NCI-H2196 treated with DMSO at 0.1 percent for 48 hours (cell line): ENCODE results near the gene DDX31.
"Not testable (repeated sequence)": the region's sequence is repeated elsewhere in the genome, so short reads cannot be mapped to it uniquely, and the experiment has no call there.

Experiments used
- DNase-seq: peaks from one replicate; lab custom pipeline; 2025; ENCODE audit not compliant: unreplicated experiment; lab: John Stamatoyannopoulos, UW

The DDX31 gene

DNA sequence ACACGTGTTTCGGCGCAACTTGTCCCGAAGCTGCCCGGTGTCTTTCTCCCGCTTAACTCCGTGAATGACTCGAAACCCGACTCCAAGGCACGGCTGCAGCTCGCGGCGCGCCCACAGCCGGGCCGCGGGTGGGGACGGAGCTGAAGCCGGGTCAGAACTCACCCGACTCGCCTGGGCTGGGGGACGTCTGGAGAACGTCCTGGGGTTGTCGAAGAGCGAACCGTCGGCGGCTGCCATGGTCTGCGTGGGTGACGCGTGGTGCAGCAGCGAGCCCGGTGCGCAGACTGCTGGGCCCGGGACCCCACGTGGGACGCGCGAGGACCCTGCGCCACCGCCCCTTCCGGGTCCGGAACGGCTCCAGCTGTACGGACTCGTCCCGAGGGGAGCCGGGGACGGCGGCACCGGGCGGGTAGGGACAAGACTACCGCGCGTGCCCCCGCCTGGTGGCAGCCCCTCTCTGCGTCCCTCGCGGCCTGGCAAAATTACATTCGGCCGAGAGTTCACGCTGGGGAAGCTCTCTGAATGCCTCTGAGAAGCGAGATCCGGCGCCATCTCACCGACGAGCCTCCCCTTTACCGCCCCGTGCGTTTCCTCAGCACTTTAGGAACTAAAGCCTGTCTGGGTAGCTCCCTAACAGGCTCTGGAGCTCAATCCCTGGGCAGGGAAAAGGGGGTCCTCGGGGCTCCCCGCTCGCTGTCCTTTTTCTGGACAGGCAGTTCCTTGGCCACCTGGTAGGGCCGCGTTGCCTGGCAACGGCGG lies at the start of gene DDX31:
TSS of gene DDX31 (minus strand) at position 286 of the 759 bp plus-strand sequence. CDS start at position 237, 49 bp downstream.
- DNase-seq: peak; percentile 22

DNA sequence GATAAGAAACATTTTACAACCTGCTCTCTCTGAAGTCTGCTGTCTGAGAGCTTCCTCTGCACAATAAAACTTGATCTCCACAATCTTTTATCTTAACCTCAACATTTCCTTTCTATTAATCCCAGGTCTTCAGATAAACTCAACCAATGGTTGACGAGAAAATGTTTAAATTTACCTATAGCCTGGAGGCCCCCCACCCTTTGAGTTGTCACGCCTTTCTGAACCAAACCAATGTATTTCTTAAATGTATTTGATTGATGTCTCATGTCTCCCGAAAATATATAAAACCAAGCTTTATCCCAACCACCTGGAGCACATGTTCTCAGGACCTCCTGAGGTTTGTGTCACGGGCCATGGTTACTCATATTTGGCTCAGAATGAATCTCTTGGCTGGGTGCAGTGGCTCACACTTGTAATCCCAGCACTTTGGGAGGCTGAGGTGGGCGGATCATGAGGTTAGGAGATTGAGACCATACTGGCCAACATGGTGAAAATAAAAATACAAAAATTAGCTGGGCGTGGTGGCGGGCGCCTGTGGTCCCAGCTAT lies 48.7 kb upstream of the DDX31 start:
- not testable (repeated sequence) for DNase-seq

DNA sequence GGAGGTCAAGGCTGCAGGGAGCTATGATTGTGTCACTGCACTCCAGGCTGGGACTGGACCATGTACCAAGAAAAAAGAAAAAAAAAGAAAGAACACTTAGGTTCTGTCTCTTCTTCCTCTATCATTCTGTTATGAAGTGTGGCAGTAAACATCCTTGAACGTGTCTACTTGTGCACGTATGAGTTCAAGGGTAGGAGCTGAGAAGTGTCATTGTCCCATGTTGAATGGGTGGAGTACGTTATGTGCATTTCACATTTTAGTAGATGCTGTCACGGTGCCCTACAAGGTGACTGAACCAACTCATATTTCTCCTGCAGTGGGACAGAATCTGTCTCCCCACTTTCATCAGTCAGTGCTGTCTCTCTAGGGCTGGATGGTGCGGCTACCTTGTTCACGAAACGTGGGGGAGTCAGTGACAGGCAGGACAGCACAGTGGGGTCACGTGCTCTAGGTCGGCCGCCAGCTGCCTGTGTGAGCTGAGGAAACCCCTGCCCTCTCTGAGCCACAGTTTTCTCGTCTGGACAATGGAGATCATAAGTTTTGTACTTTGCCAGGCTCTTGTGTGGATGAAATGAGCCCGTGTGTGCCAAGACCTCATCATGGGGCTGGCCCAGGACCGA lies 47.7 kb upstream of the DDX31 start:
- DNase-seq: no peak

DNA sequence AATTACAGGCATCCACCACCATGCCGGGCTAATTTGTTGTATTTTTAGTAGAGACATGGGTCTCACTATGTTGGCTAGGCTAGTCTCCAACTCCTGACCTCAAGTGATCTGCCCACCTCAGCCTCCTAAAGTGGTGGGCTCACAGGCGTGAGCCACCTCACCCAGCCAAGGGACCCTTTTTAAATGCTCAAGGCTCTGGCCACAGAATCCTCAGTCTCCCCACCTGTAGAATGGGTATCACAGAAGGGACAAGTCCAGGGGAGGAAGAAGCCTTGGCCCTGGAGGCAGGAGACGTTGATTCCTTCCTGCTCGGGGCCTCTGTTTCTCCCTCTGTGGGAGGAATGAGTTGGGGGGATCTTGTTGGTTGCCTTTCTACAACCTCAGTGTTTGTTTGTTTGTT lies 46.2 kb upstream of the DDX31 start:
- no peak for DNase-seq

DNA sequence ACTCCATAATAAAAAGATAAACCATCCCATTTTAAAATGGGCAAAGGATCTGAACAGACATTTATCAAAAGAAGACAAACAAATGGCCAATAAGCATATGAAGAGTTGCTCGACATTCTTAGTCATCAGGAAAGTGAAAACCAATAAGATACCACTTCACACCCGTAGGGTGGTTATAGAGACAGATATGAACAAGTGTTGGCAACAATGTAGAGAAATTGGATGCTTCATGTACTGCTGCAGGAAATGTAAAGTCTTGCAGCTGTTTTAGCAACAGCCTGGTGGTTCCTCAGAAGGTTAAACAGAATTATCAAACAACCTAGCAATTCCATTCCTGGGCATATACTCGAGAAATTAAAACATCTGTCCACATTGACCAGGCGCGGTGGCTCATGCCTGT lies 43.0 kb upstream of the DDX31 start:
- DNase-seq: no peak

DNA sequence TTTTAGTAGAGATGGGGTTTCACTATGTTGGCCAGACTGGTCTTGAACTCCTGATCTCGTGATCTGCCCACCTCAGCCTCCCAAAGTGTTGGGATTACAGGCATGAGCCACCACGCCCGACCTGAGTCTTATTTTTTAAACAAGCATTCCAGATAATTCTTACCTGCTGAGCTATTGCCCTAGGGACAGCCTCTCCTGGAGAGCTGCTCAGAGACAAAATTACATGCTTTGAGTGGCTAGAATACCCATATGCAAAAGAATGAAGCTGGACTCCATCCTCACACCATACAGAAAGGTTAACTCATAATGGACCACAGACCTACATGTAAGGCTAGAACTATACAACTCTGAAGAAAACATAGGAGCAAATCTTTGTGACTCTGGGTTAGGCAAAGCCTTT lies 42.1 kb upstream of the DDX31 start:
- no peak for DNase-seq

DNA sequence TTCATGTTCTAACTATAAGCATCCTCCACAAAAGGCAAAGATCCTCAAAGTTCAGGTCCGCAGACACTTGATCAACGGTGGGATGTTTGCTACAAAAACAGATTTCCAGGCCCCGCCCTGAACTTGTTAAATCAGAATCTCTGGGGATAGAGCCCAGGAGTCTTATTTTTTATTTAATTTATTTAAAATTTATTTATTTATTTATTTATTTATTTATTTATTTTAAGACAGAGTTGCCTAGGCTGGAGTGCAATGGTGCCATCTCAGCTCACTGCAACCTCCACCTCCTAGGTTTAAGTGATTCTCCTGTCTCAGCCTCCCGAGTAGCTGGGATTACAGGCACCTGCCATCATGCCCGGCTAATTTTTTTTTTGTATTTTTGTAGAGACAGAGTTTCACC lies 41.4 kb upstream of the DDX31 start:
- DNase-seq: not testable (repeated sequence)

DNA sequence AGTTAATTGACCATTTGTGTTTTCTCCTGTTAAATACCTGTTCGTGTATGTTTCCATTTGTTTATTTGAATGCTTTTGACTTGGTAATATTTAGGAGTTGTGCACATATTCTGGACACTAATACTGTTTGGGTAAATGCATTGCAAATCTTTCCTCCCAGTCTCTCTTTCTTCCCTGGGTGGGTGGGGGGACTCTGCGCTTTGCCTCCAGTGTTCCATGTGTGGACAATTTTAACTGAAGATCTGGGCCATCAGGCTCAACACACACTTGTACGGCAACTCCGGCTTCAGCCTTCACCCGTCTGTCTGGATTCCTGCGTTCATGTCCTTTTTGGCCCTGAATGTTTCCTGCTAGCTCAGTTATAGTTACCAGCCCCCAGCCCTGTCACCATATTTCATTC lies 40.5 kb upstream of the DDX31 start:
- DNase-seq: no peak

DNA sequence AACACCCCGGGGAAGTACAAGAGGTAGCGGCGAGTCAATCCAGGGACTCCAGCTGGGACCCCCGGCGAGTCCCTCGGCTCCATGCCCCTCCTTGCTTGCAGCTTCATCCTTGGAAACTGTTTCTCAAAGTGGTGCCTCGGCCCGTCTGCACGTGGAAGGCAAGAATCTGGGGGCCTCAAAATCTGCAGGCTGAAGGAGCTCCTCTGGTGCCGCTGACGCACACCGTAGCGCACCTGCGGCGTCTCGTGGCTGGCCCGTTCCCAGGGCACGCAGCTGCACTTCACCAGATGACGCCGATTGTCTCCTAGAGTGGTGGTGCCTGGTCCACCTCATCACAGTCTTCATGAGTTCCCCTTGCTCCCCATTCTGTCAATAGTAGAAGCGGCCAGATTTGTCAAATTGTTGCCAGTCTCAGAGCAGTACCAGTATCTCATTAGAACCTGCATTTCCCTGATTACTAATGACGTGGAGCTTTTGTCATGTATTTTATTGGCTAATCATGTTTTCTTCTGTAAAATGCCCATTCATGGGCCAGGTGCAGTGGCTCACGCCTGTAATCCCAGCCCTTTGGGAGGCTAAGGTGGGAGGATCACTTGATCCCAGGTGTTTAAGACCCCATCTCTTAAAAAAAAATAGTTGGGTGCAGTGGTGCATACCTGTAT lies 39.1 kb upstream of the DDX31 start:
- no peak for DNase-seq

DNA sequence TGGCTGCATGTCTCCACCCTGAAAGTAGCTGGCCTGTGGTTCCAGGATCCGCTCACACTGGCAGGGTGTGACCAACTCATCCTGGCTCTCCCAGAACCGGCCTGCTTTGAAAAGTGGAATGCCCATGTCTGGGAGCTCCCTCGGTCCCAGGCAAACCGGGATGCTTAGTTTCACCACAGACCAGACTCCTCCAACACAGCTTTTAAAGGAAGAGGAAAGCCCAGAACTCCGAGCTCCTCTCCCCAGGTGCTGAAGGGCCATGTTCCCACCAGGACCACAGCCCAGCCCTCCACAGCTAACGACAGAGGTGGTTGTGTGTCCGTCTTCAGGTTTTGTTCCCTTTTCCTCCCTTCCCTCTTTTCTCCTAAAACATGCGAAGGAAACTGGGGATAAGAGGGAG lies 38.5 kb upstream of the DDX31 start:
- no peak for DNase-seq

DNA sequence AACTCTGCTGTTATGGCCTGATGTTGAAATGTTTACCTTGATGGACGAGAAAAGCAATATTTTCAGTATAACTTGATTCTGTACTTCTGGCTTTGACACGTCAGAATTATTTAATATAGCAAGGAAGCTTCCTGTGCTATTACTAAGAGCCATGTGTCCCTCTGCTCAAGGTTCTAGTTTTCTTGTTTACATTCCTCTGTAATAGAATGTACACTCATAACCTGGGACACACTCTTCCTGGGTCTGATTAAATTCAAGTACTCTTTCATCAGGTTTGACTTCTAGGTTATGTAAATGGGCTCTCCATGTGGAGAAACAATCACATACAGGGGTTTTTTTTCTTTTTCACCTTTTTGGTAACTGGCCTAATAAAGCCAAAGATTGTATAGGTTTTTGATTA lies 33.6 kb upstream of the DDX31 start:
- DNase-seq: no peak

DNA sequence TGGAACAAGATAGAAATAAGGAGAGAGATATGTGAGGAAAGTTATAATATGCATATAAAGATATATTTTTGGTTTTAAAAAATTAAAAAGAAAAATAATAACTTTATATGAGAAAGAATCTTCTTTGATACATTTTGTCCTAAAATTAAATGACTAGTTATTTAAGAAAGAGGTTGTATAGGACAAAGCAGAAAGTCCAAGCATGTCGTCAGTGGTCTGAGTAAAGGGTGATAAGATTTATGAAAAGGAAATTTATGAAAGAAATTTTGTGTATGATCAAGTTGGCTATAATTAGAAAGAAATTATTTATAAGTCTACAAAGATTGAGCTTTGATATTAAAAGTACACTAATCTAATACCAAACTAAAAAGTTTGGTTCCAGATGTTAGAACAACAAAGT lies 32.5 kb upstream of the DDX31 start:
- DNase-seq: no peak

DNA sequence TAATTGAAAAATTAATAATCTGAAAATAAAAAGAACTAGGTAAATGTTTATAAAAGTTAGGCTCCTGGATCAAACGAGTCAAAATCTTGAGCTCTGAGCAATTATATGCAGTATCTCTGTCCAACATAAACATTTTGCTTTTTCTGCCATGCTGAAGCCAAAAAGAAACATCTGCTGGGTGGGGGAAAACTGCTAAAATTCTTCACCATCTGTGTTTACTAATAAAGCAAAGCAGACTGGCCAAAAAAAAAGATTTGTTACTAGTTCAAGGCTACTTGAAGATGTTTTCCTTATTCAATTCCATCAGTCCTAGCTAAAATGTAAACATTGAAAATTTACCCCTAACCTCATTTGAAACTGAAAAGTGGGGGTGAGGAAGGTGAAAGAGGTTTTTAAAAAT lies 30.2 kb upstream of the DDX31 start:
- DNase-seq: no peak

DNA sequence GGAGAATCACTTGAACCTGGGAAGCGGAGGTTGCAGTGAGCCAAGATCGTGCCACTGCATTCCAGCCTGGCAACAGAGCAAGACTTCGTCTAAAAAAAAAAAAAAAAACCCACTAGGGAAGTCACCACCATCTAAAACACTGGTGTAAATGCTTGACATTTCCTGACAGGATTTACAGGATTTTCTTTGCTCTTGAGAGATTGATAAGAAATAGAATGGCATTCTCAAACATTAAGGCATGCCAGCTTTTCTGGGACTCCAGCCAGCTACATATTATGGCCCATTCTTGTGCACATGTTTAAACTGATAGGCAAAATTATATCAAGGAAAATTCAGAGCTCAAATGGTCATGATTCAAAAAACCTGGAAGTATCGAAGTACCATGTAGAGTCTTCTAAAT lies 29.2 kb upstream of the DDX31 start:
- no peak for DNase-seq

DNA sequence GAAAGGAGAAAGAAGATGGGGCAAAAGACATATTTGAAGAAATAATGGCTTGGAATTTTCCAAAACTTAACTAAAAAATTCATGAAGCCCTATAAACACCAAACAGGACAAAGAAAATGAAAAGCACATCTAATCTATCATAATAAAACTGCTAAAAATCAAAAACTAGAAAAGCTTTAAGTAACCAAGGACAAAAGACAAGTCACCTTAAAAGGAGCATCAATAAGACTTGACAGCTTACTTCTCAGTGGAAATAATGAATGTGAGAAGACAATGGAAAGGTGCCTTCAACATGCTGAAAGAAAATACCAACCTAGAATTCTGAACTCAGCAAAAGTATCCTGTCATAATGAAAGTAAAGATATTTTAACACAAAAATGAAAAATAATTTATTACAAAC lies 27.4 kb upstream of the DDX31 start:
- no peak for DNase-seq

DNA sequence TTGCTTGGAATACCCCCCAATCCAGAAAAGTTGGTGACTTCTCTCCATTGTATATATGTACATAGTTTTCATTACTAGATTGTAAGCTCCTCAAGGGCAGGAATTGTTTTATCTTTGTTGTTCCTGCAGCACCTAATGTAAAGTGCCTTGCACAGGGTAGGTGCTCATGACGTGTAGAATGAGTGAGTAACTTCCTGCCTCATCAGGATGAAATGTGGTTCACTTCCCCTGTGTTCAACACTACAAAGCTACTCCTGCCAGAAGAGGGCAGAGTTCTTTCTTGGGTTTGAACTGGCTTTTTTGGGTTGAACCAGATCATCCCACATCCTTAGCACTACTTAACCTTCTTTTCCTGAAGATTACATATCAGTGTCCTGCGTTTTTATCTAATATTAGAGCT lies 24.4 kb upstream of the DDX31 start:
- DNase-seq: no peak

DNA sequence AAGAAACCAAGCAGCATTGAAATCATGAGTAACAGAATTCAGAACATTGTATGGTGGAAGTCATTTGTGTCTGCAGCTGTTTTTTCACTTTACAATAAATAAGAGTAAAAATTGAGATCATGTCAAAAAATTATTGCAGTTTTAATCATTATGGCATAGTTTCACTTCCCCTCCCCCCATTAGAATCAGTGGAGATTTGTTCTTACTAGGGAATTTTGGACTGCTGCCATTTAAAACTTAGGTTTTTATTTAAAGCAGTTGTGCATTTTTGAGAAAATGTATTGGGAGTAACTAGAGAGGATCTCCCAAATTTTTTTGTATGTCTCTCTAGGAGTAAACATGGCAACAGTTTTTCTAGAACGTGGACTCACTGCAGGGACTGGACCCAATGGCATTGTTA lies 20.9 kb upstream of the DDX31 start:
- DNase-seq: no peak

DNA sequence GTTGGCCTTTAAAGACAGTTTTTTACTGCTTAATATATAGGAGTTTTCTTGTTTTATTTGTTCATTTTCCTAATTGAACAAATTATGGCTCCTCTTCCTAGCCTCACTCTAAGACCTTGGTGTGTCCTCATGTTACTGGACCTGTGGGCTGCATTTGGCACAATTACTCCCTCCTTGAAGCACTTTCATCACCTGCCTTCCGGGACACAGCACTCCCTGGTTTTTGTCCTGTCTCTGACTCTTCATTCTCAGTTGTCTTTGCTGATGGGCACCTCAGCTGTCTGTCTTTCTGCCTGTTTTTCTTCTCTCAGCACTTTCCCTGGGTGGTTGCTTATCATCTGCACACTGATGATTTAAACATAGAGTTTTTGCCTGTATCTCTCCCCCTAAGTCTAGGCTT lies 14.1 kb upstream of the DDX31 start:
- no peak for DNase-seq

DNA sequence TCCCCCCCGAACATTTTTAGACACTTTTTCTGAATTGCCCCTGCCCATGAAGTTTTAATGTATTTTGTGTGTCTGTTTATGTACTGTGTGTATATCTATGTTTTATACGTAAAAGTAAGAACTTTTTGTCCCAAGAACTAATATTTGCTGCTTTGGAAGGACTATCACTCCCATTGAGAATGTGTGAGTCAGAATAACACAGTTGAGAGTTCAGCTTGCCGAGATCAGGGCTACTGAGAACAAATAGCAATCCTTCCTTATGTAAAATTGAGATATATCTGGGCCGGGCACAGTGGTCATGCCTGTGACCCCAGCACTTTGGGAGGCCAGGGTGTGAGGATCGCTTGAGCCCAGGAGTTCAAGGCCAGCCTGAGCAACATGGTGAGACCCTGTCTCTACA lies 11.8 kb upstream of the DDX31 start:
- DNase-seq: no peak

DNA sequence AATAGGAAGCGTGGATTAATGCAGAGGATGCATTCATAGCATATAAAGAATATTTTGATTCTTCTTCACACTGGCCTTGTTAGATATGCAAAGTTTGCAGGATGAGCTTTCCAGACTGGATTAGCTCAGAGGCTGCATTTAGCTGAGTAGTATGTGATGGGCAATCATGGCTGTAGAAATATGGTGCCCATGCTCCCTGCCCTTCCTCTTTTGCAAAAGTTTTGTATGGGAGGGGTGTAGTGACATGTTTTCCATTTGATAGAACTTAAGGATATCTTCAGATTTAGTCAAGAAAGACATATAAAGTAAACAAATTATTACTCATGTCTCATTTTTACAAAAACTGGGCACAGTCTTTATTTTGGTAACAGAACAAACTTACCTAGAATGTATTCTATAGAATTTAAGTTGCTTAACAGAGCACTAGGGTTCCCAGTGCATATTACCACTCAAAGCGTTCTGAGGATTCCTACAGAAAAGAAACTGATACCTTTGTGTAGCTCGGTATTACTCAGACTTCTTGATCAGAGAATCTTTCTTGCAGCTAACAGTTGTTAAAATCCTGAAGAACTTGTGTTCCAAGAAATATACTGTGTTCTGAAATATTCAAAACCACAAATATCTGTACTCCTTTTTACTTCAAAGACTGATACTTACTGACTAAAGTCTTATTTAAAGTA lies 10.3 kb upstream of the DDX31 start:
- DNase-seq: no peak

DNA sequence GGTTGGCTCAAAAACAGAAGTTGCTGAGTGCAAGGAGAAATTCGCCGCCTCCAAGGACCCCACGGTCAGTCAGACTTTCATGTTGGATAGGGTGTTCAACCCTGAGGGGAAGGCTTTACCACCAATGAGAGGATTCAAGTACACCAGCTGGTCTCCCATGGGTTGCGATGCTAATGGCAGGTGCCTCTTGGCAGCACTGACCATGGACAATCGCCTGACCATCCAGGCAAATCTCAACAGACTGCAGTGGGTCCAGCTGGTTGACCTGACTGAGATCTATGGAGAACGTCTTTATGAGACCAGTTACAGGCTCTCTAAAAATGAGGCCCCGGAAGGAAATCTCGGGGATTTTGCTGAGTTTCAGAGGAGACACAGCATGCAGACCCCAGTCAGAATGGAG lies 8.2 kb upstream of the DDX31 start:
- no peak for DNase-seq

DNA sequence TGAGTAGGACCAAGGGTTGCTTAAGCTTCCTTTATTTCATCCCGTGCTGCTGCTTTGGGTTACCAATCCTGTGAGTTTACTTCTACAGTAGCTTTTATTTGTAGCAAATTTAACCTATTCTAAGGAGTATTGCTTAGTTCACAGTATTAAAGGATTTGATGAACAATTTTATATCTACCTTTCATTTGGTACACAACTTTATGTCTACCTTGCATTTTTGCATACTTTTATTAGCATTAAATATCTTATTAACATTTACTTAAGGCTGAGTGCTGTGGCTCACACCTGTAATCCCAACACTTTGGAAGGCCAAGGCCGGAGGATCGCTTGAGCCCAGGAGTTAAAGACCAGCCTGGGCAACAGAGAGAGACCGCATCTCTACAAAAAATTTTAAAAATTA lies 4.7 kb upstream of the DDX31 start:
- no peak for DNase-seq
